HG02870 (cell line): ENCODE results near the gene LTB4R2.
A peak's percentile ranks its signal among the peaks of the same experiment; 100 is the strongest.
"Not testable (repeated sequence)": the region's sequence is repeated elsewhere in the genome, so short reads cannot be mapped to it uniquely, and the experiment has no call there.

Experiments
- ATAC-seq: cut with Tn5 transposase; IDR thresholded peaks from one replicate; pipeline ENCODE4 v1.9.1; 2021; ENCODE audit warnings: mild to moderate bottlenecking, moderate library complexity; ENCODE audit not compliant: unreplicated experiment

LTB4R2 gene

GRCh38 chr14:24338843-24339242 is 28.9 kb downstream of the LTB4R2 start:
- no peak for ATAC-seq

GRCh38 chr14:24339284-24340151 is 29.6 kb downstream of the LTB4R2 start, which contains the start of gene RIPK3:
Gene RIPK3 (minus strand): TSS chr14:24339991. CDS start chr14:24339826, 165 bp downstream.
- ATAC-seq, result peak; percentile 80

- no peak for ATAC-seq
These were observed 30.7 kb downstream of the LTB4R2 start for GRCh38 chr14:24340606-24341005.

- no peak for ATAC-seq
These were observed 32.9 kb downstream of the LTB4R2 start for GRCh38 chr14:24342889-24343288.

- no peak for ATAC-seq
These were observed 34.1 kb downstream of the LTB4R2 start for GRCh38 chr14:24343795-24344660.

GRCh38 chr14:24347134-24347533 is 37.2 kb downstream of the LTB4R2 start:
- ATAC-seq, result no peak

- no peak for ATAC-seq
These were observed 38.2 kb downstream of the LTB4R2 start for GRCh38 chr14:24348186-24348585.

- ATAC-seq, result no peak
These were observed 39.8 kb downstream of the LTB4R2 start for GRCh38 chr14:24349742-24350141.

- no peak for ATAC-seq
These were observed 41.6 kb downstream of the LTB4R2 start for GRCh38 chr14:24351517-24351916.

GRCh38 chr14:24353559-24354481 is 43.9 kb downstream of the LTB4R2 start:
- ATAC-seq, result no peak

GRCh38 chr14:24354482-24354825 is 44.5 kb downstream of the LTB4R2 start:
- ATAC-seq, result not testable (repeated sequence)

GRCh38 chr14:24355009-24355408 is 45.1 kb downstream of the LTB4R2 start:
- ATAC-seq, result no peak

GRCh38 chr14:24356208-24356607 is 46.3 kb downstream of the LTB4R2 start:
- no peak for ATAC-seq

GRCh38 chr14:24360281-24360680 is 50.3 kb downstream of the LTB4R2 start:
- ATAC-seq, result no peak

- ATAC-seq, result no peak
These were observed 51.4 kb downstream of the LTB4R2 start for GRCh38 chr14:24361326-24361725.
